Stomach smooth muscle (tissue), 2 donors: ENCODE results near the gene NEUROG1.

Experiments
- H3K27ac ChIP-seq: one replicate; pipeline ENCODE4 v1.7.0; 2013; ENCODE audit warnings: mild to moderate bottlenecking, low read length, inconsistent platforms
- H3K27me3 ChIP-seq, 2 donors: one replicate each; pipeline ENCODE4 v1.7.0; 2013; ENCODE audit warnings: low read length in 2 of 2; ENCODE audit not compliant: insufficient read depth in 2 of 2, control insufficient read depth in 1 of 2
- H3K36me3 ChIP-seq, 2 donors: one replicate each; pipeline ENCODE4 v1.7.0; 2013; ENCODE audit warnings: low read length in 2 of 2; ENCODE audit not compliant: control insufficient read depth in 2 of 2, insufficient read depth in 2 of 2
- H3K4me1 ChIP-seq: one replicate; pipeline ENCODE4 v1.7.0; 2013; ENCODE audit warnings: low read length; ENCODE audit not compliant: control insufficient read depth, insufficient read depth
- H3K4me3 ChIP-seq, 2 donors: one replicate each; pipeline ENCODE4 v1.7.0; 2013; ENCODE audit warnings: low read length in 2 of 2
- H3K9ac ChIP-seq, 2 donors: one replicate each; pipeline ENCODE4 v1.7.0; 2013; ENCODE audit warnings: low read length in 2 of 2, mild to moderate bottlenecking in 1 of 2
- H3K9me3 ChIP-seq, 2 donors: one replicate each; pipeline ENCODE4 v1.7.0; 2013; ENCODE audit warnings: low read length in 2 of 2; ENCODE audit not compliant: control insufficient read depth in 2 of 2
- donor health status: healthy.
- donor health status: Pancreatic carcinoma.

Gene NEUROG1

GRCh38 chr5:135571066-135571609 lies 35.4 kb upstream of the NEUROG1 start:
- Histone ChIP-seq H3K9ac (no peak overlapping the region), H3K4me1 (no peaks in the 10 kb centered on the region), H3K4me3 (no peak overlapping the region), H3K9me3 (no peaks in the 10 kb centered on the region), H3K27ac (no peak overlapping the region), H3K27me3 (peaks cover 3 to 15% of the 10 kb centered on the region in 2 donors), H3K36me3 (no peaks in the 10 kb centered on the region)

DNA sequence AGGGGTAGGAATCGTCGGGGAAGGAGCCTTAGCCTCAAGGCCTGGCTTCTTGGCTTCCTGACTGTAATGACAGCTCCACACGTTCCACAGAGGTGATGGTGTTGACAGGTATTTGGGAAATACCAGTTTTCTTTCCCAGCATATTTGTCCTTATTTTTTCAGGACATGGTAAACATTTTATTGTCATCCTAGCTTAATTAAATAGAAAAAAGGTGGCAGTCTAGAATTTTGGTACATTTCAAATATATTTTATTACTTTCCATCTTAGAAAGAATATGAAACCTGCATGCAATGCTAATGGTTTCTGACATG lies 34.6 kb upstream of the NEUROG1 start:
- Histone ChIP-seq H3K4me3 (no peak overlapping the region), H3K4me1 (no peaks in the 10 kb centered on the region), H3K27me3 (peaks cover 5 to 17% of the 10 kb centered on the region in 2 donors), H3K27ac (no peak overlapping the region), H3K9ac (no peak overlapping the region), H3K36me3 (no peaks in the 10 kb centered on the region), H3K9me3 (no peaks in the 10 kb centered on the region)

DNA sequence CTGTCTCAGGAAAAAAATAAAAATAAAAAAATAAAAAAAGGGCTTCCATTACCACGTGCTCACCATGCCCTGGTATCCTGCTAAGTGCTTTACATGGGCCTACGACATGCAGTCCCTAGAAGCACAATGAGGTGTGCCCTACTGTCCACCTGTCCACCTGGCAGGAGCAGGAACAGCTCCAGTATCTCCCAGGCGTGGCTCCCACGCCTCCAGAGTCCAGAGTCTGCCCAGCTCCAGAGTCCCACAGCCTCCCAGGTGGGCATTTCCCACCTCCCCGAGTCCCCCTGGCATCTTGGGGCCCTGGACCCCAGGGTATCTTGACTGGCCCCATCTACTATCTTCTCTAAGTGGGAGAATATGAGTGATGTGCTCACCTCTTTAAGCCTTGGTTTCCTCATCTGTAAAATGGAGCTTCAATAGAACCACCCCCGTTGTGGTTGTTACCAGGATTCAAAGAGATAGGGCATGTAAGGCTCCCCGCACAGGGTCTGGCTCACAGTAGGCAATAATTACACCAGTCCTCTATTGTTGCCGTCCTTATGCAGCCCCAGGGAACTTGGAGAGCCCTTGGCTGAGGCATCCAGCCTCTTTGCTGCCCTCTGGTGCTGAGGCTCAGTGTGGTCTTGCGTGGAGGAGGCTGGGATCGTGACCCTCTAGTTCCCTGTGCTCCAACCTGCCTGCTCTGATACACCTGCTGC lies 34.1 kb upstream of the NEUROG1 start:
- no peaks in the 10 kb centered on the region for H3K9me3 ChIP-seq
- H3K27ac ChIP-seq: no peak overlapping the region
- H3K4me1 ChIP-seq: no peaks in the 10 kb centered on the region
- H3K36me3 ChIP-seq: no peaks in the 10 kb centered on the region
- no peak overlapping the region for H3K4me3 ChIP-seq
- H3K27me3 ChIP-seq: peaks cover 5 to 15% of the 10 kb centered on the region in 2 donors
- H3K9ac ChIP-seq: no peak overlapping the region

DNA sequence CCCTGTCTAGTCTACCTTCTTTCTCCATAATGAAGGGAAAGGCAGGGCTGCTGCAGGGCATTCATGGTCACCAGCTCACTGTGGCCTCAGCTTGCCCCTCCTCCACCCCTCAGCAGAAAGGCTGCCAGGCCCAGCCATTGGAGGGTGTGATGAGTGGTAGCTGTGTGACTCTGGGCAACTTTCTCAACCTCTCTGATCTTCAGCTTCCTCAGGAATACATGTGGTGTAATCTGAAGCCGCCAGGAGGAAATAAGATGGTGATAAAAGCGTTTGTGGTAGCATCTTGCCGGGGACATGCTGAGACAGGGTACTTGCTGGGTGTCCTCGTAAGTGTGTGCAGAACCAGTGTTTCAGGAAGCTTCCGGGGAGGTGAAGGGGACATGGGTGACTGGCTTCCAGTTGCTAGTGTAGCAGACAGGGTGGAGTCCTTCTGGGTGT lies 33.2 kb upstream of the NEUROG1 start:
- Histone ChIP-seq H3K36me3 (no peaks in the 10 kb centered on the region), H3K4me1 (no peaks in the 10 kb centered on the region), H3K27me3 (peaks cover 5 to 11% of the 10 kb centered on the region in 2 donors), H3K9me3 (no peaks in the 10 kb centered on the region), H3K27ac (no peak overlapping the region), H3K4me3 (no peak overlapping the region), H3K9ac (no peak overlapping the region)

DNA sequence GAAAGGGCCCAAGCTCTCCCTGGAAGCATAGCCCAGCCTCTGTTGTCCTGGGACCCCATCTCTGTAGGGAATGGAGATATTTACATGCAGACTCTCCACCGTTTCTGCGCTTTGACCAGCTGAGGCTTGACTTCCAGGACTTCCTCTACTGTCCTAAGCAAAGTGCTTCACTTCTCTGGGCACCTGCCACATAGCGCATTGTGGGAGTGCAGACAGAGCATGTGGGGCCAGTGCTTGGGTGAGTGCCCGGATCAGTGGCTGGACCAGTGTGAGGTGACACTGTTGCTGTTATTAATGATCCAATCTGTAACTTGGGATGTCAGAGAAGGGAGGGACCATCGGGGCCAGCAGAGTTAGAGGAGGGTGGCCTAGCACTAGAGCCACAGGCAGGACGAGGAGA lies 32.5 kb upstream of the NEUROG1 start:
- Histone ChIP-seq H3K4me3 (no peak overlapping the region), H3K36me3 (no peaks in the 10 kb centered on the region), H3K27me3 (peaks cover 5 to 9% of the 10 kb centered on the region in 2 donors), H3K27ac (no peak overlapping the region), H3K9ac (no peak overlapping the region), H3K9me3 (no peaks in the 10 kb centered on the region), H3K4me1 (no peaks in the 10 kb centered on the region)

DNA sequence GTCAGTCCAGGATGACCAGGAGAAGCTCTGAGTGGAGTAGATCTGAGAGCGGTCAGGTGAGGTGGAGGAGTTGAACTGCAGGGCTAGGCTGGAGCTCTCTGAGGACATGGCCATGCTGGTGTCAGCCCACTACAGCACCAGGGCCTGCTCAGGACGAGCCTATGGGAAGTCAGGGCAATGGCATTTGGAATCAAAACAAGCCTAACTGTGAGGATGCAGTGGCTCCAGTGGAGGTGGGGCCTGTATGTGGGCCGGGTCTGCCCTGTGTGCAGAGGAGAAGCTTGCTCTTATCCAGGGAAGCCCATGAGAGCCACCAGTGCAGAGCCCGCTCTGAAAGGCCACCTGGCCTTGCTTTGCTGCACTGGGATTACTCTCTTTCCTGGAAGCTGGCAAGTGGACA lies 31.9 kb upstream of the NEUROG1 start:
- H3K27ac ChIP-seq: no peak overlapping the region
- H3K4me1 ChIP-seq: no peaks in the 10 kb centered on the region
- peaks cover 5 to 9% of the 10 kb centered on the region in 2 donors for H3K27me3 ChIP-seq
- H3K36me3 ChIP-seq: no peaks in the 10 kb centered on the region
- H3K4me3 ChIP-seq: no peak overlapping the region
- H3K9ac ChIP-seq: no peak overlapping the region
- no peaks in the 10 kb centered on the region for H3K9me3 ChIP-seq

DNA sequence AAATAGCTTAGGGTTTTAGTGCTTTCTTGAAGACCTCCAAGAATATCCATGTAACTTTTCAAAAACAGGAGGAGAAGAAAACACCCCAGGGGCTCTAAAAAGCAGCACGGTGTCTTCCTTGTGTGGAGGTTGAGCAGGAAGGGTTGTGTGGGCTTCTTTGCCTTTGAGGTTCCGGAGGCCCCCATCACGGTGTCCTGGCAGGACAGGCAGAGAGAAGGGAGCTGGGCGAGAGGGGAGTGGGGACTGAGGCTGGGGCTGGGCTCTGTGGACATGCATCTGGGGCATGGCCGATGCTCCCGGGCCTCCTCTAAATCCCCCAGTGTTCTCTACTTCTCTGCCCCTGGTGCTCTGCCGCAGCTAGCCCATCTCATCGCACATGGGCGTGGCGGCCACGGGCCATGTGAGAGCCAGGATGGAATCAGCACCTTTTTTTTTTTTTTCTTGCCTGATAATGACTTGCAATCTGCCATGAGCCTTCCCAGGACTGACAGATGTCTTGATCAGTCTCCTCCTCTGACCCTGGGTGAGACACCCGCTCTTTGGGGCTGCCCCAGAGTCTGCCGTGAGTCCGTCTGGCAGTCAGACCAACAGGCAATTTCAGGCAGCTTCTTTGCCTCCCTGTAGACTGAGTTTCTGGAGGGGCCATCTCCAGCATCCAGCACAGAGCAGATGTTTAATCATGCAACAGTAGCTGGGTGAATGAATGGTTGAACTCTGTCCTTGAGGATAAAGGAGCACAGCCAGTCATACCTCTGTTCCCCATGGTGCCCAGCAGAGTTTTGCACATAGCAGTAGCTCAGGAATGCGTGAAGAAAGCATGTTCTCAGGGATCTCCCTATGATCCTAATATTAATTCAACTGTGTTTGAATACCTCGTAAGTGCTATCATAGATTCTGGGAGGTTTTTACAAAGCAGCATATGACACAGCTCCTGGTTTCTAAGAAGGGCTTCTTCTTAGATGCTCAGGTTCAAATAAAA lies 30.9 kb upstream of the NEUROG1 start:
- H3K4me3 ChIP-seq: no peak overlapping the region
- no peak overlapping the region for H3K27ac ChIP-seq
- H3K4me1 ChIP-seq: no peaks in the 10 kb centered on the region
- H3K9ac ChIP-seq: no peak overlapping the region
- H3K36me3 ChIP-seq: no peaks in the 10 kb centered on the region
- H3K9me3 ChIP-seq: no peaks in the 10 kb centered on the region
- peaks cover 2 to 7% of the 10 kb centered on the region in 2 donors for H3K27me3 ChIP-seq

GRCh38 chr5:135565725-135566421 lies 30.1 kb upstream of the NEUROG1 start:
- H3K4me3 ChIP-seq: no peak overlapping the region
- peaks cover 2 to 7% of the 10 kb centered on the region in 2 donors for H3K27me3 ChIP-seq
- no peaks in the 10 kb centered on the region for H3K9me3 ChIP-seq
- H3K4me1 ChIP-seq: no peaks in the 10 kb centered on the region
- H3K27ac ChIP-seq: no peak overlapping the region
- no peaks in the 10 kb centered on the region for H3K36me3 ChIP-seq
- H3K9ac ChIP-seq: no peak overlapping the region

DNA sequence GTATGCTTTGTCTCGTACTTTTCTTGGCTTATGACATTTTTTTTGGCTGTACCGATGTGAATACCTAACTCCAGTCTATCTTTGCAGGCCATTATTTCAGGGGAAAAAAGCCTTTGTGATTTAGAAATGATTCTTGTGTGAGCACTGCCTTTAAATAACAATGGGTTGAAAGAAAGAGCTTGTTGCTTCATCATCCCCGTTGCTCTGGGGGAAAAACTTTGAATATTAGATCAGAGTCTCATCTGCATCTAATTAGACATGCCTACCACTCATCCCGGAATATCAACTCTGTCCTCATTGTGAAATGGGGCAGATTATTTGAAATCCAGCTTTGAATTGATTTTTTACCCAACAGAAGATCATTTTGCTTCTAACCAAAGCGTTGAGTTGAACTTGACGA lies 29.5 kb upstream of the NEUROG1 start:
- Histone ChIP-seq H3K9me3 (no peaks in the 10 kb centered on the region), H3K36me3 (no peaks in the 10 kb centered on the region), H3K27ac (no peak overlapping the region)

GRCh38 chr5:135564331-135564730 lies 28.6 kb upstream of the NEUROG1 start:
- peaks cover 4 to 6% of the 10 kb centered on the region in 2 donors for H3K27me3 ChIP-seq
- H3K27ac ChIP-seq: no peak overlapping the region
- H3K4me3 ChIP-seq: no peak overlapping the region
- no peaks in the 10 kb centered on the region for H3K36me3 ChIP-seq
- H3K9me3 ChIP-seq: no peaks in the 10 kb centered on the region
- no peaks in the 10 kb centered on the region for H3K4me1 ChIP-seq
- no peak overlapping the region for H3K9ac ChIP-seq

More for the DNA sequence above, 29.5 kb upstream of the NEUROG1 start:
- Histone ChIP-seq H3K4me1 (no peaks in the 10 kb centered on the region), H3K9ac (no peak overlapping the region), H3K27me3 (peaks cover 2 to 7% of the 10 kb centered on the region in 2 donors), H3K4me3 (no peak overlapping the region)
